HCT116 (cell line): ENCODE results near the gene ZNF544. TPM values are rescaled to one million over a fixed set of nuclear protein-coding genes. Genes with fewer than 3 reads are reported as not detected.

ENCODE experiments used
- ATAC-seq: fragments of 200-7000 bp; cut with Tn5 transposase; 2 replicates; pipeline ENCODE4 v1.9.1; 2020; ENCODE audit warnings: mild to moderate bottlenecking, moderate library complexity
- BruUV-seq: library from RNA; stranded (reverse); fragments of 400-500 nt; replicated peaks from 2 replicates; lab custom pipeline; 2021; lab: Mats Ljungman, UMichigan
- CTCF ChIA-PET: fragments of 300-600 bp; sonication (Branson Sonifier 250); formaldehyde crosslinking; loops from one replicate; lab custom pipeline; 2021; ENCODE audit warnings: antibody characterized with exemption; lab: Charles Lee
- POLR2A ChIA-PET: fragments of 300-600, 350-600 bp; sonication (Branson Sonifier 250); formaldehyde crosslinking; loops from one replicate; lab custom pipeline; 2021; ENCODE audit warnings: antibody characterized with exemption; lab: Charles Lee
- RAD21 ChIA-PET, 2 experiments: fragments of 300-600 bp; sonication (Branson Sonifier 250); formaldehyde crosslinking; loops; one replicate each; lab custom pipeline; 2023; ENCODE audit warnings: low total read pairs in 2 of 2; ENCODE audit not compliant: uncharacterized antibody in 2 of 2, unreplicated experiment in 2 of 2, low non-redundant PET in 1 of 2; lab: Charles Lee
- DNase-seq: peaks from one replicate; pipeline ENCODE4 v3.0.0-alpha.2; 2010; ENCODE audit warnings: low read depth, low spot score
- H2AFZ ChIP-seq: fragments of 200-600 bp; shearing (Covaris generic), sonication (generic); 2 replicates; pipeline ENCODE4 v1.6.1; 2017; ENCODE audit warnings: low read depth, mixed run types, mixed read lengths, antibody characterized with exemption, low read length; ENCODE audit not compliant: poor library complexity, severe bottlenecking
- H3K27ac ChIP-seq: 2 replicates; pipeline ENCODE4 v1.5.1; 2012; ENCODE audit warnings: low read depth, low read length
- H3K27me3 ChIP-seq: fragments of 200-600 bp; sonication (generic); 2 replicates; pipeline ENCODE4 v1.6.1; 2016; ENCODE audit warnings: mixed run types, low read length, mixed read lengths; ENCODE audit not compliant: insufficient read depth
- H3K36me3 ChIP-seq, 2 experiments: fragments of 200-500 bp in 1 of 2; fragments of 200-600 bp in 1 of 2; sonication (Bioruptor generic) in 1 of 2; sonication (generic) in 1 of 2; 2 replicates each; pipeline versions ENCODE4 v1.5.1 to v1.6.1; 2014 to 2016; ENCODE audit warnings: low read length in 2 of 2, inconsistent platforms in 1 of 2, mixed read lengths in 1 of 2, mixed run types in 1 of 2; ENCODE audit not compliant: insufficient read depth in 2 of 2, control insufficient read depth in 1 of 2
- H3K4me1 ChIP-seq, 2 experiments: fragments of 200-600 bp in 1 of 2; sonication (generic) in 1 of 2; 2 replicates each; pipeline versions ENCODE4 v1.5.1 to v1.6.1; 2012 to 2017; ENCODE audit warnings: low read length in 2 of 2, inconsistent platforms in 1 of 2, mild to moderate bottlenecking in 1 of 2, mixed read lengths in 1 of 2, mixed run types in 1 of 2, moderate library complexity in 1 of 2; ENCODE audit not compliant: insufficient read depth in 2 of 2, control insufficient read depth in 1 of 2
- H3K4me2 ChIP-seq: fragments of 200-600 bp; sonication (generic); 2 replicates; pipeline ENCODE4 v1.6.1; 2017; ENCODE audit warnings: mixed run types, low read length, mixed read lengths
- H3K4me3 ChIP-seq, 2 experiments: fragments of 200-600 bp in 1 of 2; sonication (generic) in 1 of 2; replicated peaks in 1 of 2; 2 replicates each; pipeline ENCODE4 v1.5.1; 2011 to 2016; ENCODE audit warnings: low read length in 2 of 2, control low read depth in 1 of 2, low read depth in 1 of 2, mild to moderate bottlenecking in 1 of 2, mixed read lengths in 1 of 2, mixed run types in 1 of 2
- H3K79me2 ChIP-seq: fragments of 200-600 bp; sonication (generic); 2 replicates; pipeline ENCODE4 v1.6.1; 2017; ENCODE audit warnings: mild to moderate bottlenecking, mixed run types, low read length, moderate library complexity, mixed read lengths; ENCODE audit not compliant: insufficient read depth
- H3K9ac ChIP-seq: fragments of 200-600 bp; sonication (generic); 2 replicates; pipeline ENCODE4 v1.6.1; 2016; ENCODE audit warnings: low read length, mixed read lengths
- H3K9me2 ChIP-seq: fragments of 200-600 bp; sonication (generic), shearing (Covaris generic); 2 replicates; pipeline ENCODE4 v1.6.1; 2017; ENCODE audit warnings: mixed run types, mild to moderate bottlenecking, moderate library complexity; ENCODE audit not compliant: insufficient read depth
- H3K9me3 ChIP-seq, 2 experiments: fragments of 200-500 bp in 1 of 2; fragments of 200-600 bp in 1 of 2; sonication (Bioruptor generic) in 1 of 2; sonication (generic) in 1 of 2; 2 replicates each; pipeline ENCODE4 v1.6.1; 2014 to 2017; ENCODE audit warnings: low read length in 2 of 2, mixed read lengths in 2 of 2, inconsistent platforms in 1 of 2, low read depth in 1 of 2, mild to moderate bottlenecking in 1 of 2, mixed run types in 1 of 2, moderate library complexity in 1 of 2; ENCODE audit not compliant: control insufficient read depth in 1 of 2, insufficient read depth in 1 of 2
- H4K20me1 ChIP-seq: fragments of 200-600 bp; sonication (generic), shearing (Covaris generic); 2 replicates; pipeline ENCODE4 v1.6.1; 2017; ENCODE audit warnings: mixed run types, mild to moderate bottlenecking, moderate library complexity; ENCODE audit not compliant: insufficient read depth
- ATF3 ChIP-seq: IDR thresholded peaks from 2 replicates; pipeline ENCODE4 v1.6.1; 2012
- CBX3 ChIP-seq: IDR thresholded peaks from 2 replicates; pipeline ENCODE4 v1.6.1; 2012; ENCODE audit warnings: low read depth
- CEBPB ChIP-seq: IDR thresholded peaks from 2 replicates; pipeline ENCODE4 v1.6.1; 2012; ENCODE audit warnings: low read depth
- CTCF ChIP-seq, 3 experiments: fragments of 200-600 bp in 1 of 3; sonication (generic) in 1 of 3; IDR thresholded peaks in 2 of 3; conservative IDR thresholded peaks in 1 of 3; 2 replicates each; pipeline ENCODE4 v1.5.1; 2012 to 2017; ENCODE audit warnings: low read depth in 2 of 3, low read length in 2 of 3, antibody characterized with exemption in 1 of 3, borderline replicate concordance in 1 of 3, control low read depth in 1 of 3, mild to moderate bottlenecking in 1 of 3, mixed read lengths in 1 of 3, mixed run types in 1 of 3, moderate library complexity in 1 of 3; ENCODE audit not compliant: insufficient read depth in 1 of 3
- EGR1 ChIP-seq: IDR thresholded peaks from 2 replicates; pipeline ENCODE4 v1.6.1; 2012; ENCODE audit warnings: low read depth
- ELF1 ChIP-seq: IDR thresholded peaks from 2 replicates; pipeline ENCODE4 v1.6.1; 2012; ENCODE audit warnings: low read depth, borderline replicate concordance
- EZH2 ChIP-seq: fragments of 200-600 bp; sonication (generic); IDR thresholded peaks from 2 replicates; pipeline ENCODE4 v1.6.1; 2017; ENCODE audit warnings: antibody characterized with exemption, mixed run types
- EZH2phosphoT487 ChIP-seq: fragments of 200-600 bp; IDR thresholded peaks from 2 replicates; pipeline ENCODE4 v1.6.1; 2018; ENCODE audit warnings: antibody characterized with exemption, borderline replicate concordance
- FOSL1 ChIP-seq: IDR thresholded peaks from 2 replicates; pipeline ENCODE4 v1.6.1; 2012; ENCODE audit warnings: low read depth
- MAX ChIP-seq: IDR thresholded peaks from 2 replicates; pipeline ENCODE4 v1.6.1; 2012
- POLR2A ChIP-seq: IDR thresholded peaks from 2 replicates; pipeline ENCODE4 v1.7.0; 2011; ENCODE audit warnings: borderline replicate concordance; ENCODE audit not compliant: insufficient read depth, insufficient read length; ENCODE audit errors: extremely low read depth
- POLR2AphosphoS5 ChIP-seq: IDR thresholded peaks from 2 replicates; pipeline ENCODE4 v1.6.1; 2011; ENCODE audit warnings: mild to moderate bottlenecking, low read depth, low read length, moderate library complexity
- REST ChIP-seq: IDR thresholded peaks from 2 replicates; pipeline ENCODE4 v1.6.1; 2012; ENCODE audit warnings: low read depth
- SIN3A ChIP-seq: IDR thresholded peaks from 2 replicates; pipeline ENCODE4 v1.6.1; 2012; ENCODE audit warnings: low read depth
- SP1 ChIP-seq: IDR thresholded peaks from 2 replicates; pipeline ENCODE4 v1.6.1; 2012; ENCODE audit warnings: low read depth
- SRF ChIP-seq: IDR thresholded peaks from 2 replicates; pipeline ENCODE4 v1.6.1; 2012; ENCODE audit warnings: low read depth
- YY1 ChIP-seq: IDR thresholded peaks from 2 replicates; pipeline ENCODE4 v1.6.1; 2011; ENCODE audit warnings: low read length, low read depth, moderate library complexity, mild to moderate bottlenecking; ENCODE audit not compliant: insufficient replicate concordance; ENCODE audit errors: extremely low read depth
- ZFX ChIP-seq: fragments of 450-650 bp; IDR thresholded peaks from 2 replicates; pipeline ENCODE4 v1.6.1; 2017
- ZNF274 ChIP-seq: fragments of 200-500 bp; sonication (Bioruptor generic); IDR thresholded peaks from 2 replicates; pipeline ENCODE4 v1.6.1; 2014; ENCODE audit warnings: mild to moderate bottlenecking, low read depth, low read length, inconsistent platforms
- intact Hi-C: fragments of 100-400 bp; cut with micrococcal nuclease; formaldehyde crosslinking; loops from 2 replicates; pipeline ENCODE4 v1.10.0; 2022
- total RNA-seq: library from RNA; stranded (reverse); gene quantifications from one replicate; pipeline ENCODE4 v1.2.1, GENCODE V29; 2021; ENCODE audit not compliant: unreplicated experiment
- TF ChIP-seq, protein P1 (sequence below): IDR thresholded peaks from 2 replicates; pipeline ENCODE4 v1.6.1; 2011; ENCODE audit warnings: mild to moderate bottlenecking, low read length, moderate library complexity; ENCODE audit not compliant: insufficient replicate concordance; ENCODE audit errors: extremely low read depth

Gene ZNF544
- total RNA-seq, 1 experiment from 2014 or later, result 46.3 TPM

GRCh38 chr19:58278541-58279041 lies 49.9 kb downstream of the ZNF544 start, which contains the start of gene ZNF8:
TSS of gene ZNF8 (plus strand) at chr19:58278955. CDS start at chr19:58279082, 127 bp downstream.
- Histone ChIP-seq H3K9me3 (peaks cover 0 to 16% of the 10 kb centered on the region in 2 experiments; a peak in 2 of 4 replicates), H3K9me2 (no peaks in the 10 kb centered on the region), H3K27ac (peak within 1 kb of the TSS; percentile 74), H3K4me1 (peaks cover 4 to 23% of the 10 kb centered on the region in 2 experiments; a peak in 3 of 4 replicates), H3K4me2 (peak within 1 kb of the TSS; percentile 87), H3K9ac (peak within 1 kb of the TSS; percentile 83), H4K20me1 (no peaks in the 10 kb centered on the region), H3K4me3 (peak within 1 kb of the TSS; percentile 81 to 83), H3K79me2 (peaks cover 37% of the 10 kb centered on the region), H3K27me3 (no peaks in the 10 kb centered on the region), H2AFZ (no peak within 1 kb of the TSS), H3K36me3 (peaks cover 2 to 17% of the 10 kb centered on the region in 2 experiments; a peak in 2 of 4 replicates)
- DNase-seq (peak; percentile 95), ATAC-seq (peak; percentile 95)
- no TSS peak for BruUV-seq
- intact Hi-C loops, result no loop called here
- ChIA-PET RAD21 (interaction anchor here (0.6 to 0.8 kb wide), 2 partner anchors 39 to 84 kb away, joined by 3 to 9 read pairs; partner anchors contain the start of gene ZNF497 (in 1 of the 2)), CTCF (interaction anchor here (0.9 kb wide), 1 partner anchor 50 kb away, joined by 3 read pairs; the partner anchor contains the start of gene ZNF544), POLR2A (interaction anchor here (1.5 kb wide), 1 partner anchor 95 kb away, joined by 4 read pairs; the partner anchor contains the start of gene ZNF274)
- TF ChIP-seq FOSL1 (no peak), EGR1 (peak; percentile 85), REST (no peak), EZH2 (no peak), MAX (peak; percentile 38), SP1 (peak; percentile 95), POLR2AphosphoS5 (peak; percentile 70; the same call in 1 of the 2 replicates), POLR2A (no peak), YY1 (peak; percentile 93), ZNF274 (no peak), ZFX (peak; percentile 27; the same call in 1 of the 2 replicates), ATF3 (no peak), CTCF (IDR thresholded peaks at IDR 0.05 in 2 of 3, conservative IDR thresholded peaks at IDR 0.05 in 1 of 3; ENCODE audit: borderline replicate concordance in 1 of 3, insufficient read depth in 1 of 3, low read depth in 2 of 3, low read length in 2 of 3) (no peak), ELF1 (no peak), SRF (no peak), CBX3 (no peak), CEBPB (no peak), EZH2phosphoT487 (no peak), SIN3A (no peak)
- TF ChIP-seq, protein P1, sequence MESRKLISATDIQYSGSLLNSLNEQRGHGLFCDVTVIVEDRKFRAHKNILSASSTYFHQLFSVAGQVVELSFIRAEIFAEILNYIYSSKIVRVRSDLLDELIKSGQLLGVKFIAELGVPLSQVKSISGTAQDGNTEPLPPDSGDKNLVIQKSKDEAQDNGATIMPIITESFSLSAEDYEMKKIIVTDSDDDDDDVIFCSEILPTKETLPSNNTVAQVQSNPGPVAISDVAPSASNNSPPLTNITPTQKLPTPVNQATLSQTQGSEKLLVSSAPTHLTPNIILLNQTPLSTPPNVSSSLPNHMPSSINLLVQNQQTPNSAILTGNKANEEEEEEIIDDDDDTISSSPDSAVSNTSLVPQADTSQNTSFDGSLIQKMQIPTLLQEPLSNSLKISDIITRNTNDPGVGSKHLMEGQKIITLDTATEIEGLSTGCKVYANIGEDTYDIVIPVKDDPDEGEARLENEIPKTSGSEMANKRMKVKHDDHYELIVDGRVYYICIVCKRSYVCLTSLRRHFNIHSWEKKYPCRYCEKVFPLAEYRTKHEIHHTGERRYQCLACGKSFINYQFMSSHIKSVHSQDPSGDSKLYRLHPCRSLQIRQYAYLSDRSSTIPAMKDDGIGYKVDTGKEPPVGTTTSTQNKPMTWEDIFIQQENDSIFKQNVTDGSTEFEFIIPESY, result no peak
